OCI-LY1 (cell line): ENCODE data around the gene PCBP3.

Experiments used
- EZH2 ChIP-seq: fragments of 200-600 bp; sonication (generic), shearing (Covaris generic); IDR thresholded peaks from 2 replicates; pipeline ENCODE4 v1.8.0; 2017; ENCODE audit warnings: borderline replicate concordance, mixed run types, mild to moderate bottlenecking, antibody characterized with exemption, low read length, moderate library complexity, mixed read lengths
- TF ChIP-seq, protein P1 (sequence below): fragments of 200-600 bp; sonication (generic), shearing (Covaris generic); IDR thresholded peaks from 2 replicates; pipeline ENCODE4 v1.5.1; 2017; ENCODE audit warnings: mild to moderate bottlenecking, antibody characterized with exemption, low read length, moderate library complexity, mixed read lengths

DNA sequence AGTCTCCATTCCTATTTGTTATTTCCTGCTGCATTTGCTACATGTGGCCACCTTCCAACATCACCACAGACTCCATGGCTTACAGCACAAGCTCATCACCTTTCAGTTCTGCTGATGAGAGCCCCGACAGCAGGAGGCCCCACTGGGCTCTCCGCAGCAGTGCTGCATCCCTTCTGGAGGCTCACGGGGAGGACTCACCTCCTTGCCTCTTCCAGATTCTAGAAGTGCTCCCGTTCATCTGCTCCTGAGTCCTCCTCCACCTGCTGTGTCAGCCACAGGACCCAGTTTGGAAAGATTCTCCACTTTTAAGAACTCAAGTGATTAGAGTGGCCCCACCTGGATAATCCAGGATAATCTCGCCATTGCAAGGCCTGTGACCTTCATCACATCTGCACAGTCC, 167.6 kb downstream of the PCBP3 start:
- TF ChIP-seq, protein P1, sequence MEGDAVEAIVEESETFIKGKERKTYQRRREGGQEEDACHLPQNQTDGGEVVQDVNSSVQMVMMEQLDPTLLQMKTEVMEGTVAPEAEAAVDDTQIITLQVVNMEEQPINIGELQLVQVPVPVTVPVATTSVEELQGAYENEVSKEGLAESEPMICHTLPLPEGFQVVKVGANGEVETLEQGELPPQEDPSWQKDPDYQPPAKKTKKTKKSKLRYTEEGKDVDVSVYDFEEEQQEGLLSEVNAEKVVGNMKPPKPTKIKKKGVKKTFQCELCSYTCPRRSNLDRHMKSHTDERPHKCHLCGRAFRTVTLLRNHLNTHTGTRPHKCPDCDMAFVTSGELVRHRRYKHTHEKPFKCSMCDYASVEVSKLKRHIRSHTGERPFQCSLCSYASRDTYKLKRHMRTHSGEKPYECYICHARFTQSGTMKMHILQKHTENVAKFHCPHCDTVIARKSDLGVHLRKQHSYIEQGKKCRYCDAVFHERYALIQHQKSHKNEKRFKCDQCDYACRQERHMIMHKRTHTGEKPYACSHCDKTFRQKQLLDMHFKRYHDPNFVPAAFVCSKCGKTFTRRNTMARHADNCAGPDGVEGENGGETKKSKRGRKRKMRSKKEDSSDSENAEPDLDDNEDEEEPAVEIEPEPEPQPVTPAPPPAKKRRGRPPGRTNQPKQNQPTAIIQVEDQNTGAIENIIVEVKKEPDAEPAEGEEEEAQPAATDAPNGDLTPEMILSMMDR = no peak
- no peak for TF ChIP-seq EZH2
